HG03139 (cell line): Measurements from ENCODE around the gene CCDC138.

ENCODE experiments used
- ATAC-seq: cut with Tn5 transposase; IDR thresholded peaks from one replicate; pipeline ENCODE4 v1.9.1; 2021; ENCODE audit not compliant: unreplicated experiment

CCDC138 gene

DNA sequence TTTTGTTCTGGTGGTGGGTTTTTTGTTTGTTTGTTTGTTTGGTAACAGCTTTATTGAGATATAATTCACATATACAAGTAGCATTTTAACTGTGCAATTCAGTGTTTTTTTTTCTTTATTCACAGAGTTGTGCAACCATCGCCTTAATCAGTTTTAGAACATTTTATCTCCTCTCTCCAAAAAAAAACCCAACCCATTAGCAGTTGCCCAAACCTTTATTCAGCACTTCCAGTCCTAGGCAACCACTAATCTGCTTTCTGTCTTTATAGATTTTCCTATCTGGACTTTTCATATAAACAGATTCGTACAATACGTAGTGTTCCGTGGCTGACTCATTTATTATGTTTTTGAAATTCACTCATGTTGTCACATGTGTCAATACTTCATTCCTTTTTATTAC, 38.7 kb downstream of the CCDC138 start:
- no peak for ATAC-seq

DNA sequence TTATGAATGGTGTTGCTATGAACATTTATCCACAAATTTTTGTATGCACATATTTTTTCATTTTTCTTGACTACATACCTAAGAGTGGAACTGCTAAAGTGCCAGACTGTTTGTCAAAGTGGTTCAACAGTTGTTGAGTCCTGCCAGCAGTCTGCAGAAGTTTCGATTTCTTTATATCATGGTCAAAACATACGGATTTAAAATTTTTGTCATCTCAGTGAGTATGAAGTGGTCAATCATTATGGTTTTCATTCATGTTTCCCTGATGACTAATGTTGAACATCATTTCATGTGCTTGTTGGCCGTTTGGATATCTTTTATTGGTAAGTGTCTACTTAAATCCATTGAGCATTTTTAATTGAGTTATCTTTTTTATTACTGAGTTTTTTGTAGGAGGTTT, 39.2 kb downstream of the CCDC138 start:
- no peak for ATAC-seq

DNA sequence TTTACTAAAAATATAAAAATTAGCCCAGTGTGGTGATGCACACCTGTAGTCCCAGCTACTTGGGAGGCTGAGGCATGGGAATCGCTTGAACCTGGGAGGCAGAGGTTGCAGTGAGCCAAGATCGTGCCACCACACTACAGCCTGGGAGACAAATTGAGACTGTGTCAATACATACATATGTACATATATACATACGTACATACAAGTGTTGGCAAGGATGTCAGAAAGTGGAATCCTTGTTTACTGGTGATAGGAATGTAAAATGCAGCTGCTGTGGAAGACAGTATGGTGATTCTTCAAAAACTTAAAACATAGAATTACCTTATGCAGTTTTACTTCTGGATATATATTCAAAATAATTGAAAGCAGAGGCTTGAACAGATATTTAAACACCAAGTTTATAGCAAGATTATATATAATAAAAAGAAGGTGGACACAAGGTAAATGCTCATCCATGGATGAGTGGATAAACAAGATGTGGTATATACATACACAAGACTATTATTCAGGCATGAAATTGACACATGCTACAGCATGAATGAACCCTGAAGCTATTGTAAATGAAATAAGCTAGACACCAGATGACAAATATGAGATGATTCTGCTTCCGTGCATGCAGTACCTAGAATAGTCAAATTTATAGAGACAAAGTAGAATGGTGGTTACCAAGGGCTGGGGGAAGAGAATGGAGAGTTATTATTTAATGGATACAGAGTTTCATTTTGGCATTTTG, 43.2 kb downstream of the CCDC138 start:
- ATAC-seq, result no peak

GRCh38 chr2:108833219-108833618, 46.6 kb downstream of the CCDC138 start:
- no peak for ATAC-seq

- ATAC-seq, result no peak
Measured at GRCh38 chr2:108834620-108835019, 48.0 kb downstream of the CCDC138 start.

DNA sequence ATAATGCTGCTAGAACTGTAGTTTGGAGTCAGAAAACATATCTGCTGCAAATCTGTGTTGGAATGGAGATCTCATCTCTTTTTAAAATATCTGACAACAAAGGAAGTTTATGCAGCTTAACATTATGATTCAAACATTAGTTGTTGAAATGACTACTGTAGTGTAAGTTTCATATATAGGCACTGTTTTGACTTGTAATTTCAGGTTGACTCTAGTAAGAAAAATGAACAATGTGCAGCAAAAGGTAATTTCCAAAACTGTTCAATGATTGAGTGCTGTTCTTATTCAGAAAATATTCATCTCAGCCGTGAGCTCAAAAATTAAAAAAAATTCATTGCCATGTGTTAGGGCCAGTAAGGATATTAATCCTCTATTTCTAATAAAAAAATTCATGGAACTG, 48.5 kb downstream of the CCDC138 start:
- no peak for ATAC-seq

GRCh38 chr2:108837198-108837597, 50.6 kb downstream of the CCDC138 start:
- ATAC-seq, result no peak

DNA sequence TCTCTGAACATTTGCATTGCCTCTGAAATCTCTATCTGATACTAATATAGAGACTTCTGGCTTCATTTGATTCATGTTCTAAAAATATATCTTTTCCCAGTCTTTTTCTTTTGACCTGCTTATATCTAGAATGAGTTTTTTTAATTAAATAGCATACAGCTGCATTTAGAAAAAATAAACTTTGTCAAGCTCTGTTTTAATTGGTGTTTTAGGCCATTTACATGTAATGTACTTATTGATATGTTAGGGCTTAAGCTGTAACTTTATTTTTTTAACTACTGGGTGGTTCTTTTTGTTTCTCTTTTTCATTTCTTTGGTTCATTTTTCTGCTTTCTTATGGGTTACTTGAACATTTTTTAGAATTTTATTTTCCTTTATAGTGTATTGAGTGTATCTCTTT, 54.9 kb downstream of the CCDC138 start:
- ATAC-seq, result no peak

DNA sequence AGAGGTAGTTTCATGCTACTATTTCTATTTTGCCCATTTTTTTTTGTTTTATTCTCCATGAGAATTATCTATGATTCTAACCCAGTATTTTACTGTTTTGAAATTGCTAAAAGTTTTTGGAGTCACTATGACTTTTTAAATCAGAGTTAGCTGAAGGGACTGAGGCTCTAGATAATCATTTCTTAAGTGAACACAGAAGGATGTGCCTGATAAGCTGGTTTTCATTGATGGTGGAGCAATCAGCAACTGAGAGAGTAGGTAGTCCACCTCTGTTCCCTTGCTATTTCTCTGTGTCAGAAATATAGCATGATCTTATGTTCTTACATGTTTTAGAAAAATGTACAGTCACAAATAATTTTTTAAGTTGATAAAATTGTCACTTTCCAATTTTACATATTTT, 59.4 kb downstream of the CCDC138 start:
- ATAC-seq, result no peak

- no peak for ATAC-seq
Measured at GRCh38 chr2:108847000-108847399, 60.4 kb downstream of the CCDC138 start.

GRCh38 chr2:108852375-108852774, 65.8 kb downstream of the CCDC138 start:
- ATAC-seq, result no peak

DNA sequence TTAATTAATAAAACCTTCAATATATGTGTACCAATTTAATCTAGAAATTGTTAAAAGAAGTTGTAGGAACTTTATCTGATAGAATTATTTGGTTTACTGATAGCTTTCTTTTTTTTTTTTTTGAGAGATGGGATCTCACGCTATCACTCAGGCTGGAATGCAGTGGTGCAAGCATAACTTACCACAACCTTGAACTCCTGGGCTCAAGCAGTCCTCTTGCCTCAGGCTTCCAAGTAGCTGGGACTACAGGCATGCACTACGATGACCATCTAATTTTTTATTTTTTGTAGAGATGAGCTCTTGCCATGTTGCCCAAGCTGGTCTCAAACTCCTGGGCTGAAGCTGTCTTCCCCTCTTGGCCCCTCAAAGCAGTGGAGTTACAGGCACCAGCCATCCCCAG, 66.8 kb downstream of the CCDC138 start:
- no peak for ATAC-seq

DNA sequence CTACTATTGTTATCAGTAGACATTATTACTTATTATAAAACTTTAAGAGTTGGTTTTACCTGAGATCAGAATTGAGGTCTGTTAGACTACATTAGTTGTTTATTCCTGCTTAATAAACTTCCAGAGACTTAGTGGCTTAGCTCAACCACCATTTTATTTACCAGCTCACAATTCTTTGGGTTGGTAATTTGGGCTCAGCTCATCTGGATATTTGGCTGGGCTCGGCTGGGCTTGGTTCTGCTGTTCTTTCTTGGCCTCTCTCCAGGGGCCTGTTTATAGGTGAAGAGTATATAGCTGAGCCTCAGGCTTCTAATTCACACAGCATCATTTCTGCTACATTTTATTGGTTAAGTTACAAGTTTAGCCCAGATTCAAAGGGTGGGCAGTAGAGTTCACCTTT, 67.9 kb downstream of the CCDC138 start:
- ATAC-seq, result no peak

GRCh38 chr2:108855194-108855593, 68.6 kb downstream of the CCDC138 start:
- no peak for ATAC-seq

DNA sequence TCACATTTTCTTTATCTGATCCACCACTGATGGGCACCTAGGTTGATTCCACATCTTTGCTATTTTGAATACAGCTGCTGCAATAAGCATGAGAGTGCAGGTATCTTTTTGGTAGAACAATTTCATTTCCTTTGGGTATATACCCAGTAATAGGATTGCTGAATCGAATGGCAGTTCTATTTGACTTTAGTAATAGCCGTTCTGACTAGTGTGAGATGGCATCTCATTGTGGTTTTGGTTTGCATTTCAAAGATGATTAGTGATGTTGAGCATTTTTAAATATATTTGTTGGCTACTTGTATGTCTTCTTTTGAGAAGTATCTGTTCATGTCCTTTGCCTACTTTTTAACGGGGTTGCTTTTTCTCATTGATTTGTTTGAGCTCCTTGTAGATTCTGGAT, 72.3 kb downstream of the CCDC138 start:
- no peak for ATAC-seq

DNA sequence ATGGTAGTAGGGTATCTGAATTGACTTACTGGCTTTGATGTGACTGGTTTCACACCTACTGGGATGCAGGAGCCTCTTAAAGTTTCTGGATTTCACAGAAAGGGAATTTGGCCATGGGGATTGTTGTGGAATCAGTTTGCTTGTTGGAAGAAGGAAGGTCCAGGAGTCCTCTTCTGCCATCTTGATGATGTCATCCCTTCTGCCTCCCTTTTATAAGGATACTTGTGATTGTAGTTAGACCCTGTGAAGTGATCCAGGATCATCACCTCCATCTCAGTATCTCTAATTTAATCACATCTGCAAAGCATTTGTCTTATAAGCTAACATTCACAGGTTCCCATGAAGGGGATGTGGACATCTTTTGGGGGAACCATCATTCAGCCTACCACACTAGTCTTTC, 79.5 kb downstream of the CCDC138 start:
- no peak for ATAC-seq

DNA sequence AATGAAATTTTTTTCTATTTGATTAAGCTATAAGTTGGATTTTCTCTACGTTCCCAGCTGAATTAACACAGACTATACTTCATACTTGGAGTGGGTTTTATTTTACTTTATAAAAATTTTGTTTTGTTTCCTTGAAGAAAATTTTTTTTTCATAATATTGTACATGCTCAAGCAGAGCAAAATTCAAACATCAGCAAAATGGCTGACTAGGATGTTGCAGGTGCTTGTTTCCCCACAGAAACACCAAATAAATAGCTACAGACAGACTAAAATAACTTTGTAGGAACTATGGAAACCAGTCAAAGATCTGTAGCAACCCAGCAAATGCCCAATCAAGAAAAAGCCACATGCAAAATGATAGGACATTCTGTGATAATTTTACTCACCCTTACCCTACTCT, 82.3 kb downstream of the CCDC138 start:
- no peak for ATAC-seq

DNA sequence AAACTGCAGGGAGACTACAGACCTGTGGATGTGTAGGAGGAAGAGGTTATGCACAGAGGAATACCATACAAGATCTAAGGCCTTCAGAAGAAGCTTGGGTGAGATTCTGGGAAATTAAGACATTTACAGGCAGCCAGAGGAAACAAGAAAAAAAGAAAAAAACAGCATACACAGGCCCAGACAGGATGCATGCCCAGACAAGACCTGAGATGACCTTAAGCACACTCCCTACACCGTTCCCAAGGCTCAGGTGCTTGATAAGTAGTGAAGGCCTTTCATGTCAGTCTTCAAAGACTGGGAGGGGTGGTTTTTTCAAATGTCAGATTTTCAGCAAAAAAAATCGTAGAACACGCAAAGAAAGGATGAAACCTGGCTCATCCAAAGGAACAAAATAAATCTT, 83.0 kb downstream of the CCDC138 start:
- no peak for ATAC-seq

- no peak for ATAC-seq
Measured at GRCh38 chr2:108870069-108870644, 83.6 kb downstream of the CCDC138 start.

DNA sequence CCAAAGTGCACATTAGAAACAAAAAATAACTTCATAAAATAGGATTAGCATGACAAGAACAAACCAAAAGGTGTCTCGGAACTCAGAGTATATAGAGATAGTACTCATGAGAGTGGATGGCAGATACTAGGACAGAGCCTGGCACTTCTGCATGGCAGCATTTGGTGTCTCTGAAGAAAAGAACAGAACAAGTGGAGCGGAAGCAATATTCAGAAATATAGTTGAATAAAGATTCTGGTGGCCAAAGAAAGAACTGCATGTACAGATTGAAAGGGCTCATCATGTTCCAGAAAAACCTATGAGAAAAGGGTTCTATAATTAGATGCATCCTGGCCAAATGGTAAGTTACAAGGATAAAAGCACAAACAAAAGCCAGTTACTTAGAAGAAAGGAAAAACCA, 90.9 kb downstream of the CCDC138 start:
- ATAC-seq, result no peak

DNA sequence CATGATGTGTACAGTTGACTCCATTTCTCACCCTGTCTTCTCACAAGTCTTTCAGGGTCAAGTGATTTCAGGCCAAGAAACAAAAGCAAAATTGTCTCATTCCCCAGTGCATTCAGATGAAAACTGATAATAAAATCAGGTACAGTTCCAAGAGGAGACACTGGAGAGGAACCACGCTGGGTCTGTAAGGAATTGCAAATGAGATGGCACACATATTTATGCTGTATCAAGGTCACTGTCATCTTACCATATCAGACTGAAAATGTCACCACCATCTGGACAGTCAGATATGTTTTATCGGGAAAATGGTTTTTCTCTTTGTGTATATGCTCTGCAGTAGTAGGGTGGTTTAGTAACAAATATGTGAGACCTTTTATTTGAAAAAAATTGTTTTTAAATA, 91.7 kb downstream of the CCDC138 start:
- ATAC-seq, result no peak

- no peak for ATAC-seq
Measured at GRCh38 chr2:108884619-108885018, 98.0 kb downstream of the CCDC138 start.

GRCh38 chr2:108889907-108890306, 103.3 kb downstream of the CCDC138 start:
- ATAC-seq, result no peak
